ENCODE results near the gene TADA1.
"Not testable (repeated sequence)": the region's sequence is repeated elsewhere in the genome, so short reads cannot be mapped to it uniquely, and the experiment has no call there.

TADA1 gene

DNA sequence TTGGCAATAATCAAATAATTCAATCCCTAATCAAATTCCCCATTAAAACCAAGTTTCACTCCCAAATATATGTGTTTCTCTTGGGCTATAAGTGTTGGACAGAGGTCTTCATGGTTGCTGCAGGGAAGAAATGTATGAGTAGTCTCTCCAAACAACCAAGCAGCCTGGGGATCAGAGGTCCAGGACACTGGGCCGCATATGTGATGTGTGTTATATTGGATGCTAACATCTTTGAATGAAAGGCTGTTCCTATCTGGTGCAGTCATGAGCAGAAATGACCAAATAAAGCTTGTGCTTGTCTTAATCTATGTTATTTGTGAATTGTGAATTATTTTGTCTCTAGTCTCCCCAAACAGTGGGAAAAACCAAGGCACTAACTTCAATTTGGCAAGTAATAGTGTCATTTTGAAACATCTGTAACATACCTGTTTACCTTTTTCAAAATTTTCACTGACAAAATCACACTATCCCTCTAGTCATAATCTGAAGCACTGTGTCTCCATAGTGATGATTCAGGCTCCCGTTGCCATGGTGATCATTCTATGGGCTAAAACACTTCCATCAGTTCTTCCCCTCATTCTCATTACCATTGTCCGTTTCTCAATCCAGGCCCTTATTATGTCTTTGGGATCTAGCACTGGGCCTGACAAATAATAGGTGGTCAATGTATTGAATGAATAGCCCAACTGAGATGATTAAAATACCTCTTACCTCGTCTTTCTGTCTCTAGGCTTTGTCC, 12.5 kb upstream of the TADA1 start:
- DNase-seq = no peak

DNA sequence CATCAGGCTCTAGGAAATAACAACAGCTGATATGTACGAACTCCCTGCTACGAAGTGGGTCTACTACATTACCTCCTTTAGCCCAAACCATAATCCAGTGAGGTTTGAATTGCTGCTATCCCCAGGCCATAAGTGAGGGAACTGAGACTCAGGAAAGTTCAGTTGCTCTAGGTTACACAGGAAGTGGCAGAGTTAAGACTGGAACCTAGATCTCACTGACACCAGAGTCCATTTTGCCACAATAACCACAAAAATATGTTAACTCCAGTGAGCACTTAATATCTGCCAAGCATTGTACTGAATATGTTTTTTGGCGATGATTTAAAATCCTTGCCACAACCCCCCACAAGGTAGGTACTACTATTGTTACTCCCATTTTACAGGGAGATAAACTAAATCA, 8.9 kb upstream of the TADA1 start:
- DNase-seq = no peak

DNA sequence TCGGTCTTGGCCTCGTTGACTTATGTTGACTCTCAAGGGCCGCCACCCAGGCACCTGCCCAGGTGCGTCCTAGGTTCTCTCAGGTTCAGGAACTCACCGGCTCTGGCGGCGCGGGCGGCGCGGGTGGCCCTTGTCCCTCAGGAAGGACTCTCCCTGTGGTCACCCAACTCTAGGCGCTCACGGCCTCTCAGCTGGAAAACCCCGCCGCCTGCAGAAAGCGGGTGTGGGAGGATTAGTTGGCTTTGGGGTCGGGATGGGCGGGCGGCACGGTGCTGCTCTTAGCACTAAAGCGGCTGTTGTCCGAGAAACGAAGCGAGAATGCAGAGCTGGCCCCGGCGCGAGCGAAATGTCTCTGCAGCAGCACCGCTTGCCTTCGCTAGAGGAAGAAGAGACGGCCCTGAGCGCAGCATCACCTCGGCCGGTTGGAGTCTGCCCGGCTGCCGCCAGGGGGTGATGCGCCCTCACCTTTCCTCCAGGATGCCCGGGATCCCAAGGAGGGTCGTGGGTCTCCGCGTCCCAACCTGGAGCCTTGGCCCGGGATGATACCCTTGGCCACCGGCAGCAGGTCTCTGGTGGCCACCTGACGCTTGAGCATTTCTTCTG, 8.1 kb upstream of the TADA1 start:
- DNase-seq = no peak

DNA sequence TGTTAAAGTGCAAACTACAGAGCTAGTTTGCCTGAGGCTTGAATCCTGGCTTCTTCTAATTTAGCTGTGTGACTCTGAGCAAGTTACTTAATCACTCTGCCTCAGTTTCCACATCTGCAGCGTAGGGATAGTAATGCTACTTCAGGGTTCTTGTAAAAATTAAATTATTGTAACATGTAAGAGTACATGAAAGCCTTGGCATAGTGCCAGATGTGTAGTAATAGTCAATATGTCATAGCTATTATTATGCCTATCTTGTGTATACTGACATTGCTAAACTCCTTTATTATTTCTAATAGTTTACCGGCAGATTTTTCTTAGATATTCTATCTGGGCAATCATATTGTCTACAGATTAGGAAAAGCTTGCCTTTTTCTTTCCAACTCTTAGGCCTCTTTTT, 6.8 kb upstream of the TADA1 start:
- no peak for DNase-seq

DNA sequence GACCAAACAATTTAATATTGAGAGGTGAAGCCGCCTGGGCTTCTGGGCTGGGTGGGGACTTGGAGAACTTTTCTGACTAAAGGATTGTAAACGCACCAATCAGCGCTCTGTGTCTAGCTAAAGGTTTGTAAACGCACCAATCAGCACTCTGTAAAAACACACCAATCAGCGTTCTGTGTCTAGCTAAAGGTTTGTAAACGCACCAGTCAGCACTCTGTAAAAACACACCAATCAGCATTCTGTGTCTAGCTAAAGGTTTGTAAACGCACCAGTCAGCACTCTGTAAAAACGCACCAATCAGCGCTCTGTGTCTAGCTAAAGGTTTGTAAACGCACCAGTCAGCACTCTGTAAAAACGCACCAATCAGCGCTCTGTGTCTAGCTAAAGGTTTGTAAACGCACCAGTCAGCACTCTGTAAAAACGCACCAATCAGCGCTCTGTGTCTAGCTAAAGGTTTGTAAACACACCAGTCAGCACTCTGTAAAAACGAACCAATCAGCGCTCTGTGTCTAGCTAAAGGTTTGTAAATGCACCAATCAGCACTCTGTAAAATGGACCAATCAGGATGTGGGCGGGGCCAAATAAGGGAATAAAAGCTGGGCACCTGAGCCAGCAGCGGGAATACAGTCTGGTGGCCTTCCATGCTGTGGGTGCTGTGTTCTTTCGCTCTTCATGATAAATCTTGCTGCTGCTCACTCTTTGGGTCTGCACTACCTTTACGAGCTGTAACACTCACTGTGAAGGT, 2.3 kb upstream of the TADA1 start:
- DNase-seq = not testable (repeated sequence)

DNA sequence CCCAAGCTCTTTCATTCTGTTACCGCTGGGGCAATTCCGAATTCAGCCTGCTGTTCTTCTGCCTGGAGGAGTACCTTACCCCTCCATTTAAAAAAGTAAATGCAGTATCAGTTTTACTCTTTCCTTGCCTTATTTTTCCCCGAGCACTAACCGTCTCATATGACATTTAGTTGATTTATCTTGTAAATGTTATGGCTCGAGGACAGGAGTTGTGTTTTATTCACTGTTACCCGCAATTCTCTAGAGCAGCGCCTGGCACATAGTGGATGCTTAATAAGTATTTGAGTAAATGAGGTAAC, 425 bp upstream of the TADA1 start:
- no peak for DNase-seq

DNA sequence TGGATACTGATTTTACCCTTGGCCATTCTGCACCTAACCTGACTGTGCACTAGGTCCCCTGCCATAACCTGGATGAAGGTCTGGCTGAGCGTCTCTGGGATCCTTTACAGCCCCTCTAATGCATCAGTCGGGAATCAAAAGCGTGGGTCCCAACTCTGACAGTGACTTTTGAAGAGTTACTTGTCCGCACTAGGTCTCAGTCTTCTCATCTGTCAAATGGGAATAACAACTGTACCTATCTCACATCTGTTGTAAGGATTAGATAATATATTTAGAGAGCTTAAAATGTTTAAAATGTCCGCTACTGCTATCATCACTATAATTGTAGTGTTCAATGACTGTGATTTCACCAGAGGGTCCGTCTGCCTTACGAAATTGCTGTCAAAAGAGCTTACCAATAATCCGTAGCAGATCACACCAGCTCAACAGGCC, 746 bp downstream of the TADA1 start:
- no peak for DNase-seq

DNA sequence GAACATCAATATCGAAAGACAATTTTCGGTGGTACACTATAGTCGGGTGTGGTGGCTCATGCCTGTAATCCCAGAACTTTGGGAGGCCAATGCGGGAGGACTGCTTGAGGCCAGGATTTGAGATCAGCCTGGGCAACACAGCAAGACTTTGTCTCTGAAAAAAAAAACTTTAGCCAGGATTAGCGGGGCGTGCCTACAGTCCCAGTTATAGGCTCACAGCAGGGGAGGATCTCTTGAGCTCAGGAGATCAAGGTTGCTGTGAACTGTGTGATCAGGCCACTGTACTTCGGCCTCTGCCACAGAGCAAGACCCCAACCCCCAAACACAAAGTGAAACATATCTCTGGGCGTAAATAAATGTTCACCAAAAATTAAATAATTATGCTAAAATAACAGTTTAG, 1.6 kb downstream of the TADA1 start:
- no peak for DNase-seq

DNA sequence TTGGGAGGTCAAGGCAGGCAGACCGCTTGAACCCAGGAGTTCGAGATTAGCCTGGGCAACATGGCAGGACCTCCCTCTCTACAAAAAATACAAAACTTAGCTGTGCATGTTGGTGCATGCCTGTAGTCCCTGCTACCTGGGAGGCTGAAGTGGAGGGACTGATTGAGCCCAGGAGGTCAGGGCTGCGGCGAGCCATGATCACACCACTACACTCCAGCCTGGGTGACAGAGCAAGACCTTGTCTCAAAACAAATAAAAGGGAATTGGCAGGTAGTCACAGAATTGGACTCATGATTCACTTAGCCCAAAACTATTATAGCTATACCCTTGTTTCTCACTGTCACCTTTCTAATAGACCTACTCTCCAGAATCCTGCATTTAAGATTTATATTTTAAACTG, 5.5 kb downstream of the TADA1 start:
- DNase-seq = no peak

DNA sequence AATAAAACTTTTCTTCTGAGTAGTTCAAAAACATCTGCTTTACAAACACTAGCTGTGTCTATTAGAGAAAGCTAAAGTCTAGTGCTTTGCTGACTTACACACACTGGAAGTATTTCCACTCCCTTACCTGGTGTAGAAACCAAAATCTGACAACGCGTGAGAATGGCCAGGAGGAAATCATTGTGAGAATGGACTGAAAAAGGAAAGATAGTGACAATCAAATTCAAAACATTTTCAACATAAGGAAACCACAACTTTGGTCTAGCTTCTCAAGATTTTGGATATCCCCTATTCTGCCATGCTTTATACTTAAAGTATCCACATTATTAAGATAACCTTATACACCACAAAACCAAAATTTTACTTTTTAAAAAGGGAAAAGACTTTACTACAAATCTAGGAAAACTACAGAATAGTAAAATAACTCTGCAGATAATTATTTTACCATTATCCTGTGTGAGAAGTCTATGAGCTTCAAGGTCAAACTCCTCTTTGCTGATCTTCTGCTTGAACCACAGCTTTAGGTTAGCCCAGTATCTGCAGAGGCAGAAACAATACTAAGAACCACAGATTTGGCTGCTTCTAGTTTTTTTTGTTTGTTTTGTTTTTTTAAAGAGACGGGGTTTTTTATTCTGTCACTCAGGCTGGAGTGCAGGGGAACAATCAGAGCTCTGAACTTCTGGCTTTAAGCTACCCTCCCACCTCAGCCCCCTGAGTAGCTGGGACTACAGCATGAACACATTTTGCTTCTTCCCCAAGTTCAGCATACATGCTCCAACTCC, 6.6 kb downstream of the TADA1 start:
- no peak for DNase-seq

DNA sequence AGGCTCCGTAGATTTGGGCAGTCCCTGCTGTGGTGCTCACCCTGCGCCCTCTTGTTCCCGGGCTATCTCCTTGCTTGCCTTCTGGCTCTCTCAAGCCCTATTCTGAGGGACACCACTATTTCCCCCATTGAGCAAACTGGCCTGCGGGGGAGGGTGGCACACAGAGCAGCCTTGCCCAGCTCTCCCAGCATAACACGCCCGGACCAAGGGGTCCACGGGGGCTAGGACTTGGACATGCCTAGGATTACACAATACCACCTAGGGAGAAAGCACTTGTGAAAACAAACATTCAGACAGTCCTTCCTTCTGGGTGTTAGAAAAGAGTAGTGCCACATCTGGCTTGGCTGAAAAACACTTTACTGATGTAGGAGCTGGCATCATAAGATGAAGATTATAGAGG, 7.4 kb downstream of the TADA1 start:
- no peak for DNase-seq

DNA sequence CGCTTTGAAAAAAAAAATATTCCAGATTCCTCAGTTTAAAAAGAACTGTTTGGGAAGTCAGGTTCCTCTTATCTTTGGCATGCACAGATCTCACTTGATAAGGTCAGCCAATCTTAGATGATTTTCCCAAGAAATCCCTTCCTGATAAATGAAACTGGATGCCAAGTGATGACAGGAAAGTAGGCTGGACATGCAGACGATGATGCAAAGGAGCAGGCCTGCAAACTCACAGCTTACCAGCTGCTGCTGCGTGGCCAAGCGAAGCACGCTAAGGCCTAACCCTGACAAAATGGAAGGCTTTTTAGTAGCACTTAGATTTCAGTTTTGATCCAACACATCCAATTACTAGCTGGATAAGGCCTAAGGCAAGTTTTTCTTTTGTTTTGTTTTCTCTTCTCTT, 10.1 kb downstream of the TADA1 start:
- no peak for DNase-seq

DNA sequence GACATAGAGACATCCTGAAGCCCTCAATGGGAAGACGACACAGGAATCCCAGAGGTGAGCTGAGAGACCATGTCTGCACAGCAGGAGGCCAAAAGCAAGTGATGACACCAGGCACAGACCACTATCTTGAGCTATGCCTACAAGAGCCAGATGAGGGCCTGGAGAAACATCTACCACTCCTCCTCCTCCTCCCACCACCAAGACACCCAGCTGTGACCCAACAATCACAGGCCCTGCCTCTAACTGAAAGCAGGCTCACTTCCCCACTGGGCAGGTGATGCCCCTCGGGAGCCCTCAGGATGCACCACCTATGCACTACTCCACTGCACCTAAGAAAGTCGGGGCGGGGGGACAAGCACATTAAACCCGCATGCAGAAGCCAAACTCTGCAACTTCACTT, 16.5 kb downstream of the TADA1 start:
- DNase-seq = no peak

DNA sequence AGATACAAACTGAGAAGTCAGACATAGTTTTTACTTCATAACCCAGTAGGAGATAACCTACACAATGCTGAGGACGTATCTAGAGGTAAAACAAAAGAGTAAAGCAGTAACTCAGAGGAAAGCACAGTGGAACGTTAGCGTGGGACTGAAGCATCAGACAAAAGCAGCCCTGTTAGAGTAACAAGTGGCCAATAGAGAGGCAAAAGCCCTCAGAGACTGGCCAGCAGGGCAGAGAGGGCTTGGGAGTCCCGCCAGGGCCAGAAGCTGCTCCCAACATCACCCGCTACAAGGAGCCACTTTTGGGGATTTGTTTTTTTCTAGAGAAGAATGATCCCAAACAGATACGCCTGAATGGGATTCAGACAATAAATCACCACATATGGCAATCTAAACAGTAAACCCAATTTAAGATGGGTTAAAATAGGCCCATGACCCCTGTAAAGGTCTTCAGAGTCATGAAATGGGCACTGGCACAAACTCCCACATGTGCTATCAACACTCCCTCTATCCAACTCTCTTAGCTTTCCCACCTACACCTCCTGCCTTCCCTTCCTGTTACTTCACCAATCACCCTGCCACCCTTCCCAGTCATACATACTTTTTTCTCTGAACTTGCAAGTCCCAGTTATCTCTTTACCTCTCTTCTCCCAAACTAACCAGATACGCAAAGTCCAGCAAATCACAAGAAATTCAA, 17.2 kb downstream of the TADA1 start:
- DNase-seq = no peak

DNA sequence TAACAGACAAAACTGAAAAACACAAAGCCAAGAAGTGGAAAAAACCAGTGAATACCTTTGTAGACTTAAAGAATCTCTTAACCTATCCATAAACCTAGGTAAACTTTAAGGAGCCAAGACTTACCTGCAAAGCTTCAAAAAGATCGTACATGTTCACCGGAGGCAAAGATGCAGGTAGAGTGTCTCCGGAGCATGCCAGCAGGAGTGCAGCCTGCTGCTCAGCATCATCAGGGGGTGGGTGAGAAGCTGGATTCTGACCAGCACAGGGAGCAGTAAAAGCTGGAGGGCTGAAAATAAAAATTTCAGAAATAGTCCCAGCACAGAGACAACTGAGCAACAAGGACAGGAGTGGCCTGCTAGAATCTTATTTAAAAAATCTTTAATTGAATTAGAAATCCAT, 18.1 kb downstream of the TADA1 start:
- DNase-seq = no peak

DNA sequence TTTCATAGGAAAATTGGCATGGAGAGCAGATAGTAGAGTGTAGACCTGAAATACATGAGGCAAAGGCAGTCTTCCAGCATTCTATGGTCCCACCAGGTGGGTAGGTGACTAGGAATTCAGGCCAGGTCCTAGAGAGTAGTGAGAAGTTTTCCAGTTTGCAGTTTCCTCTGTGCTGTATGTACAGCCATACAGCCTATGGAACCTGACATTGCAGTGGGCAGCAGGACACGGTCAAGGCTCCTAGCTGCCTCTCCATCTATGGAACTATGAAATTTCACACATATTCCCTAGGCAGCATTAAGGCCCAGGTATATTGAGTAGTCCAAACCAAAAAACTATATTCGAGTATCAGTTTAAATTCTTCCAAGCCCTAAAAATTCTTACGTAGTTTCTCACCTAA, 20.5 kb downstream of the TADA1 start:
- no peak for DNase-seq

DNA sequence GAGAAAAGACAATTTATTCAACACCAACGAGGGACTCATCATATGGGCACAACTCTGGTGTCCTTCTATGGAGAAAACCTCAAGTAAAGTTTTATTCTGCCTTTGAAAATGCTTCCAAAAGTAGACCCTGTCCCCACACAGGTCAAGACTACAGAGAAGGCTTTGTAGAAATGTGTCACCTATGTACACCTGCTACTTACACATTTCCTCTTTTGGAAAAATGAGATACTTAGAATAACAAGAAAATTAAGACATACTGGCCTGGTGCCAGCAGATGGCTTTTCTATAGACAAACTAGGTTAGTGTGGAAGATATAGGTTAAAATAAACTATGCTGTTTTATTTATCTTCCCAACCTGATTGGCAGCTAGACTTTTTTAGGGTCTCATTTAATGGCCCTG, 23.1 kb downstream of the TADA1 start:
- DNase-seq = no peak

DNA sequence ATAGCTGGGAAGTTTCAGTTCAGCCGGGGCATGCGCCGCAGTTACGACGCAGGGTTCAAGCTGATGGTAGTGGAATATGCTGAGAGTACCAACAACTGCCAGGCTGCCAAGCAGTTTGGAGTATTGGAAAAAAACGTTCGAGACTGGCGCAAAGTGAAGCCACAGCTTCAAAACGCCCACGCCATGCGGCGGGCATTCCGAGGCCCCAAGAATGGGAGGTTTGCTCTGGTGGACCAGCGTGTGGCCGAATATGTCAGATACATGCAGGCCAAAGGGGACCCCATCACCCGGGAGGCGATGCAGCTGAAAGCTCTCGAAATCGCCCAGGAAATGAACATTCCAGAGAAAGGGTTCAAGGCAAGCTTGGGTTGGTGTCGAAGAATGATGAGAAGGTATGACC, 26.9 kb downstream of the TADA1 start:
- DNase-seq = no peak

DNA sequence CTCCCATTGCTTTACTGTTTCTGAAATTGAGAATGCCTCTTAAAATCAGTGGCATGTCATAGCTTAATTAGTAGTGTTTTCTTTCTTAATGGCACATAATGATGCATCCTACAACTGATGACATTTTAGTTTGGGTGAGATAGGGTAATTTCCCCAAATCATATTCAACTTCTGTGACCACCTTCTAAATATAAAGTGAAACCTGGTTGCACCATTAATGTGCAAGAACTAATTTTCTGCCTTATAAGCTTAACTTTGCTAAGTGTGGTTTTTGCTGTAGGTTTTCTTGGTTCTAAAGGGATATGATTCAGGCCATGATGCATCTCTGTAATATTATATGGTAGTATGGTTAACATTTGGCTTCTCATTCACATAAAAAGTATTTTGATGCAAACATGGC, 27.9 kb downstream of the TADA1 start:
- DNase-seq = no peak

DNA sequence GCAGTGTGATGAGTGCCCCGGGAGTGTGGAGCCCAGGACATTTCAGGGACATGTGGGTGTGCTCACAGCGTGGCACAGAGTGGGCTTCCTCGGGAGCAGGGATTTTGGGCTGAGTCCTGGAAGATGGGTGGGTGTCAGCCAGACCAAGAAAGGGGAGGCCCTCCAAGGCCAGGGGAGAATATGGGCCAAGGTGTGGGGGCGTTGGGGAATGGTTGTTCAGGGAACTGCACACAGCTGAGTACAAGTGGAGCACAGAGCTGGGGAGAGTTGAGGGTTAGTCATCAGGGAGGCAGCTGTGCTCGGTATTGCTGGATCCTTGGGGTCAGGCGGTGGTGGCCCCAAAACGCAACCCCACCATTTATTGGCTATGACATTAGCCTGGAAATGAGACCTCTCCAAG, 31.3 kb downstream of the TADA1 start:
- no peak for DNase-seq

DNA sequence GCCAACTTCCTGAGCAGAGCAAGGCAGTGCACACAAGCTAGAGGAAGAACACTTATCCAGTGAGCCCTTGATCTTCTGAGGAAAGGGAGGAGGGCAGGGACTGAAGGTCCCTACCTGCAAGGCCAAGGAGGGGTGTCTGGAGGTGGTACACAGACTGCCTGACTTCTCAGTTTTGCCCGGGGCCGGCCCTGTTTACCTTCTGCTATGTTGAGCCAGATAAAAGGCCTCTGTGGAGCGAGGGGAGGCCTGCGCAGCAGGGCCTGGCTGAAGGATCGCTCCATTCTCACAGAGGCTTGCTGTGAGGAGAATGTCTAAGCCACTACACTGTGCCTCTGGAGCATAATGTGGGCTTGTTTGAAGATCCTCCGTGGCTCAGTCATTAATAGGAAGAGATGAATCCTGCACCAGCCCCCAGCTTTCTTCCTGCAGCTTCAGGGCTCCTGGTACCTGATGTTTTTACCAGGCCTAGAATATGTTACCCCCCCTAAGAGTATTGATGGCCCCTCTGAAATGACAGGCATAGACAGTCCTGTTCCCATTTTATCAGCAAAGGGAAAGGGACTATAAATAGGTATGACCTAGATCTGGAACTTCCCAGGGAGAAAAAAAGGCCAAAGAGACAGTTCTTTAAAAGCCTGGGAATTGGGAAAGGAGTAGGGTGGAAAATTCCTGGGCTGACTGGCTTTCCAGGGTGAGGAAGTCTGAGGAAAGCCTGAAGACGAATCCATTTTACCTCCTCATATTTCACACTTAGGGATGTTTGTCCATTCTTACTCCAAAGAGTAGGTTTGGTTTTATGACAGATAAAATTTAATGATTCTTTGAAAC, 32.1 kb downstream of the TADA1 start:
- no peak for DNase-seq

DNA sequence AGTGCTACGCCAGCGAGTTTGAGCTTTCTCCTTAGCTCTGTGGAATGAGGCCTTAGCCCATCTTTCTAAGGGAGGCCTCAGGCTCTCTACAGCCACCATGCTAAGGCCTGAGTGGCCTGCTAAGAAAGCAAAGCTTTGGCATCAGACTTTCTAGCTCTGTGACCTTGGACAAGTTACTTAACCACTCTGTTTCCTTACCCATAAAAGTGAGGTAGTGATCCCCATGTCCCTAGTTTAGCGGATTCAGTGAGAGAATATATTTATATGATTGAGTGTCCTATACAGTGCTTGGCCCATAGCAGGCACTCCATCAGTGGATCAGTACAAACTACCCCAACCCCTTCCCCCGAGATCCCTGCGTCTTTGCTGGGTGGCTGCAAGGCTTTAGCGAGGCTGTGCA, 32.7 kb downstream of the TADA1 start:
- DNase-seq = no peak

All from 8988T (cell line).